GM12891 (cell line): Measurements from ENCODE around the gene STK32B.
"Not testable (repeated sequence)": the region's sequence is repeated elsewhere in the genome, so short reads cannot be mapped to it uniquely, and the experiment has no call there.

ENCODE experiments used
- DNase-seq: peaks from one replicate; pipeline ENCODE4 v3.0.0; 2011; ENCODE audit warnings: low spot score; ENCODE audit not compliant: insufficient read length
- FAIRE-seq: peaks from 2 replicates; lab custom pipeline; 2011; peaks lifted over from hg19 to GRCh38; lab: Jason Lieb, UNC
- PAX5 ChIP-seq: IDR thresholded peaks from 2 replicates; pipeline ENCODE4 v1.6.1; 2011; ENCODE audit warnings: low read length, moderate library complexity, mild to moderate bottlenecking; ENCODE audit not compliant: insufficient read depth, severe bottlenecking
- POLR2A ChIP-seq: IDR thresholded peaks from 2 replicates; pipeline ENCODE4 v1.6.1; 2011; ENCODE audit warnings: low read depth, low read length, control low read depth
- POLR2AphosphoS5 ChIP-seq: IDR thresholded peaks from 2 replicates; pipeline ENCODE4 v1.6.1; 2011; ENCODE audit warnings: low read depth, low read length, control low read depth
- POU2F2 ChIP-seq: IDR thresholded peaks from 2 replicates; pipeline ENCODE4 v1.6.1; 2011; ENCODE audit warnings: low read depth, mild to moderate bottlenecking, control low read depth, low read length, moderate library complexity
- SPI1 ChIP-seq: IDR thresholded peaks from 2 replicates; pipeline ENCODE4 v1.6.1; 2011; ENCODE audit warnings: low read depth, low read length, control low read depth
- TAF1 ChIP-seq: IDR thresholded peaks from 2 replicates; pipeline ENCODE4 v1.6.1; 2011; ENCODE audit warnings: low read depth, low read length, control low read depth

The STK32B gene

DNA sequence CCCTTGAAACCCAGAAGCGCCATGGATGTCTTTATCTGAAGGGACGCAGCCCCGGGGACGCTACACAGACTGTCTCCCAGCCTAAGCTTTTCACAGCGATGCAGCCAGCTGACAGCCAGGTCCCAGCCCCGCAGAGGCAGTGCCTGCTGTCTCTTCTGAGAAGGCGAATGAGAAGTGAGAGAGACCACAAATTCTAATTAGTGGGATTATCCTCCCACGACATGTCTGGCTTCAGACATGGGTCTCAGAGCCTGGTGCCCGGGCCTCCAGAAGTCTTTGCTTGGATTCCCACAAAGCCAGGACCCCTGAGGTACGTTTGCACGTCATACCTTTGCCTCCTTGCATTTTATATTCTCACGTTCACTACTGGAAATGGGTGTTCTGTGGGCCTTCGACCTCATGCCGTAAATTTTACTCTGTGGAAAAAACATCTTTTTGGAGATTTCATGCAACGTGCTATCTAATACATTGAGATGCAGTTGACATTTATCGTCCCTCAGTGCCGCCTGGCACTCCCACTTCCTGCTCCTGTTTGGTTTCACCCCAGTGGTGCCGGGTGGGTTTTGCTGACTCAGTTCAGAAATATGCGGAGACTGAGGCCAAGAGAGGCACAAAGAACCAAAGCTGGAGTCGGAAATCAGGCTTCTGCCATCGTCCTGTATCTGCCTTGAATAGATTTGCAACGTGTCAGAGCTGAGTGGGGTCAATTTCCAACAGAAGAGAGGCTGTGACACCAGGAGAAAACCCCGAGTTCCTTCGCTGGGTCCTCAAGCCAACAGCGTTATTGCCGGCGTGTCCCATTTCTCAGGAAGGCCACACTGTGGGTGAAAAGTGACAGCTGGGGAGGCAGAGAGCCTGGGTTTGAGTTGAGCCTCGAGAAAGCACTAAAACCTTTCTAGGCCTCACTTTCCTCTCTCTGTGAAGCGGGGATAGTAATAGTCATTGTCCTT is 114.4 kb downstream of the STK32B start:
- no peak for TF ChIP-seq SPI1
- FAIRE-seq (no peak), DNase-seq (no peak)

DNA sequence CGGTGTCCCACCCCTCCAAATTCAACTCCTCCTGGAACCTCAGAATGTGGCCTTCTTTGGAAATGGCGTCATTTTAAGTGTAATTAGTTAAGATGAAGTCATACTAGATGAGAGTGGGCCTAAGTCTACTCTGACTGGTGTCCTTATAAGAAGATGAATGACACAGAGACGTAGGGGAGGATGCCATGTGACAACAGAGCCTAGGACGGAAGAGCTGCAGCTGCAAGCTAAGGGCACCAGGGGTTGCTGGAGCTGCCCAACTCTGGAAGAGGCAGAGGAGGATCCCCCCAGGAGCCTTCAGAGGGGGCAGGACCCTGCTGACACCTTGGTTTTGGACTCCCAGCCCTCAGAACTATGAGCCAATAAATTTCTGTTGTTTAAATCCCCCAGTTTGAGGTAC is 115.1 kb downstream of the STK32B start:
- DNase-seq (no peak), FAIRE-seq (no peak)
- TF ChIP-seq TAF1 (no peak), POU2F2 (no peak), POLR2A (no peak), SPI1 (no peak), PAX5 (no peak), POLR2AphosphoS5 (no peak)

DNA sequence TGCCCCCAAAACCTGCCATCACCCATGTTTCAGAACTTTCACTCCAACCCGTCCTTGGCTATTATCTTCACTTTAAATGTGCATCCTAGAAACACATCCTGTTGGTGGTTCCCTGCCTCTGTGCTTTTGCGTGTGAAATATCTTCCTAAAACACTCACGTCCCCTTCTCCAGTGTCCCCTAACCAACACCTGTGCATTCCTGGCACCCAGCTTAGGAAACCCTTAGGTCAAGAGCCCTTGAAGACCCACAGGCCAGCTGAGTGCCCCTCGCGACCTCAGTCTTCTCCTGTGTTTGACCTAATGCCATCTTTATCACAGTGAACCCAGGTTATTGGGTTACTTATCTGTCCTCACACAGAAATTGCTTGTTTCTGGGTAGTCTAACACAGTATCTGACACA is 117.6 kb downstream of the STK32B start:
- DNase-seq, result no peak
- no peak for TF ChIP-seq POLR2AphosphoS5
- no peak for TF ChIP-seq POU2F2
- TF ChIP-seq POLR2A, result no peak
- no peak for TF ChIP-seq SPI1
- TF ChIP-seq PAX5, result no peak
- no peak for TF ChIP-seq TAF1
- FAIRE-seq, result no peak

DNA sequence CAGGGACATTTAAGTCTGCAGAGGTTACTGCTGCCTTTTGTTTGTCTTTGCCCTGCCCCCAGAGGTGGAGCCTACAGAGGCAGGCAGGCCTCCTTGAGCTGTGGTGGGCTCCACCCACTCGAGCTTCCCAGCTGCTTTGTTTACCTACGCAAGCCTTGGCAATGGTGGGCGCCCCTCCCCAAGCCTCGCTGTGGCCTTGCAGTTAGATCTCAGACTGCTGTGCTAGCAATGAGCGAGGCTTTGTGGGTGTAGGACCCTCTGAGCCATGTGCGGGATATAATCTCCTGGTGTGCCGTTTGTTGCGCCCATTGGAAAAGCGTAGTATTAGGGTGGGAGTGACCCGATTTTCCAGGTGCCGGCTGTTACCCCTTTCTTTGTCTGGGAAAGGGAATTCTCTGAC is 124.6 kb downstream of the STK32B start:
- FAIRE-seq, DNase-seq: not testable (repeated sequence)

DNA sequence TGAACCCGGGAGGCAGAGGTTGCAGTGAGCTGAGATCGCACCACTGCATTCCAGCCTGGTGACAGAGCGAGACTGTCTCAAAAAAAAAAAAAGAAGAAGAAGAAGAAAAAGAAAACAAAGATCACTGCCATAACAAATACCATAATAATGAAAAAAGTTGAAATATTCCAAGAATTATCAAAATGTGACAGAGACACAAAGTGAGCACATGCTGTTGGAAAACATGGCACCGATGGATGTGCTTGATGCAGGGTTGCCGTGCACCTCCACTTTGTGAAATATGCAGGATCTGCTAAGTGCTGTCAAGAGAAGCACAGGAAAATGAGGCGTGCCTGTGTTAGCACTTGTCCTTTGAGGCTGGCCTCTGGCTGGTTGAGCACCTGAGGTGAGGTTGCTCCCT is 133.3 kb downstream of the STK32B start:
- DNase-seq (no peak), FAIRE-seq (no peak)
- TF ChIP-seq SPI1 (no peak), POU2F2 (no peak), PAX5 (no peak), TAF1 (no peak)

DNA sequence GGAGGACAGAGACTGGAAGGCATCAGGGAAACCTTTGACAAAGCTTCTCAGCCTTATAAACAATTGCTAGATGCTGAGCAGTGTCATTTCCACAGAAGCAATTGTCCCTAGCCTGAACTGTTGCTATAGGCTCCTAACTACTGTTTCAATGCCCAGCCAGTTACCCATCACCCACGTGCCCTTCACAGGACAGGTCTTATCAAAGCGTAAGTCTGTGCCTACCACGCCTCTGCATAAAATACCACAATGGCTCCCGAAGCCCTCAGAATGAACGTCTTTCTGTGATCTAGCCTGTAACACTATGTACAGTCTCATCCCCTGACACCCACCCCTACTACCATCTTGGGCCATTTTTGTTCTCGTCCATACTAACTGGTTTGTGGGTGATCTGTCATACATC is 134.3 kb downstream of the STK32B start:
- FAIRE-seq (no peak), DNase-seq (no peak)
- TF ChIP-seq TAF1 (no peak), POLR2AphosphoS5 (no peak), POLR2A (no peak), PAX5 (no peak), SPI1 (no peak), POU2F2 (no peak)

DNA sequence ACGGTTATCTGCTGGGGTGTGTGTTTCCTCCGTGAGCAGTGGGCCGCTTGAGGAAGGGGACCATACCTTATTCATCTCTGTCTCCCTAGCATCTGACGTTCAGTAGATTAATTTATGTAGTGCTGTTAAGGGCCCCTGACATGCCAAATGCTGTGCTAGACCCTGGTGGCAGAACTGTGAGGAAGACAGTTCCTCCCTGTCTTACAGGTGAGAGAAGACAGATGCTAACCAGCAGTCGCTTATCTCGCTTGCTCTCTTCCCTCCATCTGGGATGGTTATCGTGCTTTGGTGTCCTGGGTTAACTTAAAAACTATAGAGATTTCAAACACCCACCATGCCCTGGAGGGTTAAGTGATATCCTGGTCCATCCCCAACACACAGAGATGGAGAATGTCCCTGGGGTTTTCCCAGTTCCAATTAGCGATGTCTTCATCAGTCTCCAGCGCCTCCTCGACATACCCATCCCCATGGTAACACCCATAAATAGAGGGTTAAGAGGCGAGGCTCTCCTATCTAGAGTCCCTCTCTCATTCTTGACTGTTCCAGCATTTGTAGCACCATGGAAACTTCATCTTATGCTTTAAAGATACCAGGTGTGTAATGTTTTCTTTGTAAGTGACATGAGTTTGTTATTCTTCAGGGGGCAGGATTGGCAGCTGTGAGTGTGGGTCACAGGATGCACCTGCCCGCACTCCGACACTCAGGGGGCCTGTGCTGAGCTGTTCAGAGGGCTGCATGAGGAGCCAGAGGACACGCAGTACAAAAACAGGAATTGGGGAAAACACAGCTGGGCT is 135.2 kb downstream of the STK32B start:
- TF ChIP-seq POLR2A, result no peak
- TF ChIP-seq SPI1, result no peak
- TF ChIP-seq POU2F2, result no peak
- TF ChIP-seq PAX5, result no peak
- no peak for TF ChIP-seq TAF1
- no peak for TF ChIP-seq POLR2AphosphoS5
- no peak for FAIRE-seq
- no peak for DNase-seq

DNA sequence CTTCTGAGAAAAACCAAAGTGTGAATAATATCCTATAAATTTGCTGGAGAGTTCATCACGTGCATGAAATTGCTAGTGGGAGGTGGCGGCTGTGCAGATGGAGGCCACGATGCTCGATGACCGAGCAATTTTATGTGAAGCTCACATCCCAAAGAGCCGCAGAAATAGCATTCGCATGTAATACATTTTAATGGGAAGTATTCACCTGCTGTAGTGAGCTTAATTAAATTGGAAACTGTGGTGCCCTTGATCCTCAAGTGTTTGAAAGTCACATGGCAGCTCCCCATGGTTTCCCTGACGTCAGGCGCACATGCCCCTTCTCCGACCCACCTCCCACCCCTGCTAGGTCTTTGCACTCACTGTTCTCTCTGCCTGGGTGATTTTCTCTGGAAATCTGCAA is 136.8 kb downstream of the STK32B start:
- FAIRE-seq (no peak), DNase-seq (no peak)
- no peak for TF ChIP-seq POU2F2
- no peak for TF ChIP-seq SPI1
- no peak for TF ChIP-seq POLR2AphosphoS5
- TF ChIP-seq POLR2A, result no peak
- no peak for TF ChIP-seq PAX5
- TF ChIP-seq TAF1, result no peak

DNA sequence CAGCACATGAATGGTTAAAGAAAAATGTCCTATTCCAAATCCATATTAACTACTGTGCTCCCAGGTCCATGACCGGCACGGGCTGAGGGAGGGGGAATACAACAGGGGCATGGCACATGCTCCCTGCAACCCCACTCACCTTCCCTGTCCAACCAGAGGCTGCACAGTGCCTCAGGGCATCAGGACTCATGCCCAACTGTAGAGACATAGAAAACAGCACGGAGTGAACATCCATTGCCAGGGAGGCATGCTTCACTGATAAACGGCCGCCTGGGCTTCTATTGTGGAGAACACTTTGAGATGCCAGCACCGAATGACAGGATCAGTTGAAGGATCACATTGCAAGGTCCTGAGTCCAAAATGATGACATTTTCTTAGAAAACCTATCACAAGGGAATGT is 140.6 kb downstream of the STK32B start:
- DNase-seq (no peak), FAIRE-seq (no peak)
- TF ChIP-seq POLR2AphosphoS5 (no peak), PAX5 (no peak), POLR2A (no peak), SPI1 (no peak), TAF1 (no peak), POU2F2 (no peak)

DNA sequence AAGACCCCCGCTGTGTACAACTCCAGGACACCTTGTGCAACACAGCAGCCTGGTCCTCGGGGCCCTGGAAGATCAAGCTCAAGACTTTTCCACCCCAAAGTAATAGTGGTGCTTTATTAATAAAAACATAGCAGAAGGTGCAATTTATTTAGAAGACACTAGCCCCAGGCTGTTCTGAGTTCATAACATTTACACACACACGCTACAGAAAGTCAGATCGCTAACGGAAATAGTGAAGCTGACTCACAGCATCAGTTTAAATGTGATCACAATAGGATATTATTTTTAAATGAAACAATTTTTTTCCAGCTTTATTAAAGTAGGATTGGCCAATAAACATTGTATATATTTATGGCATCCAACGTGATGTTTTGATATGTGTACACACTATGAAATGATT is 141.0 kb downstream of the STK32B start:
- no peak for TF ChIP-seq PAX5
- no peak for TF ChIP-seq POLR2A
- no peak for TF ChIP-seq POLR2AphosphoS5
- no peak for TF ChIP-seq SPI1
- no peak for TF ChIP-seq TAF1
- TF ChIP-seq POU2F2, result no peak
- no peak for DNase-seq
- no peak for FAIRE-seq
